Measurements from ENCODE around the gene ETNK2.

GRCh38 chr1:204102739-204103430 lies 49.0 kb downstream of the ETNK2 start:
- TF ChIP-seq CTCF (IDR thresholded peaks at IDR 0.05) (no peak), POLR2A (IDR thresholded peaks at IDR 0.05) (no peak), POLR2AphosphoS5 (IDR thresholded peaks at IDR 0.05) (no peak), EP300 (IDR thresholded peaks at IDR 0.05) (no peak)

Measured in upper lobe of left lung (tissue), 4 donors.